GM12891 (cell line): ENCODE data around the gene PPP1R12B.
"Not testable (repeated sequence)": the region's sequence is repeated elsewhere in the genome, so short reads cannot be mapped to it uniquely, and the experiment has no call there.

Source experiments
- PAX5 ChIP-seq: IDR thresholded peaks from 2 replicates; pipeline ENCODE4 v1.6.1; 2011; ENCODE audit warnings: low read length, moderate library complexity, mild to moderate bottlenecking; ENCODE audit not compliant: insufficient read depth, severe bottlenecking
- POLR2A ChIP-seq: IDR thresholded peaks from 2 replicates; pipeline ENCODE4 v1.6.1; 2011; ENCODE audit warnings: low read depth, low read length, control low read depth
- POLR2AphosphoS5 ChIP-seq: IDR thresholded peaks from 2 replicates; pipeline ENCODE4 v1.6.1; 2011; ENCODE audit warnings: low read depth, low read length, control low read depth
- TAF1 ChIP-seq: IDR thresholded peaks from 2 replicates; pipeline ENCODE4 v1.6.1; 2011; ENCODE audit warnings: low read depth, low read length, control low read depth

DNA sequence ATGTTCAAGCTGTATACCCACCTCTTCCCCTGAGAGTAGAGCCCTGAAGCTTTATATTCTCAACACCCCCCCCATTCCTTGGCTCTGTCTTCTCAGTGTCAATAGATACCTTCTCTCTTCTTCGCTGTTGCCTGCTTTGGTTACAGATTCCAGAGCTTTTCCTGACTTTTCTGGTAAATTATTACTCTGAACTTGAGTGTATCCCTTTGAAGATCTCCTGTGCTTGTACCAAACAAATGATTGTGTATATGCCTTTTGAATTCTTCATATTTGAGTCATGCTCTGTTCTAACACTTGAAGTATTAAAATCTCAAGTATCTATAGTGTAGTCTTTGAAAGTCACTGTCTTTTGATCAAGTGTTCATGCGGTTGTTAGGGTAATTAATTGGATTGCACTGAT is 32.0 kb downstream of the PPP1R12B start:
- TF ChIP-seq POLR2A, POLR2AphosphoS5, TAF1, PAX5: not testable (repeated sequence)
